ENCODE measurements around the gene M6PR. TPM values are rescaled to one million over a fixed set of nuclear protein-coding genes. Genes with fewer than 3 reads are reported as not detected.

M6PR gene
- total RNA-seq, 1 donor from 2014 or later = 103 TPM

DNA sequence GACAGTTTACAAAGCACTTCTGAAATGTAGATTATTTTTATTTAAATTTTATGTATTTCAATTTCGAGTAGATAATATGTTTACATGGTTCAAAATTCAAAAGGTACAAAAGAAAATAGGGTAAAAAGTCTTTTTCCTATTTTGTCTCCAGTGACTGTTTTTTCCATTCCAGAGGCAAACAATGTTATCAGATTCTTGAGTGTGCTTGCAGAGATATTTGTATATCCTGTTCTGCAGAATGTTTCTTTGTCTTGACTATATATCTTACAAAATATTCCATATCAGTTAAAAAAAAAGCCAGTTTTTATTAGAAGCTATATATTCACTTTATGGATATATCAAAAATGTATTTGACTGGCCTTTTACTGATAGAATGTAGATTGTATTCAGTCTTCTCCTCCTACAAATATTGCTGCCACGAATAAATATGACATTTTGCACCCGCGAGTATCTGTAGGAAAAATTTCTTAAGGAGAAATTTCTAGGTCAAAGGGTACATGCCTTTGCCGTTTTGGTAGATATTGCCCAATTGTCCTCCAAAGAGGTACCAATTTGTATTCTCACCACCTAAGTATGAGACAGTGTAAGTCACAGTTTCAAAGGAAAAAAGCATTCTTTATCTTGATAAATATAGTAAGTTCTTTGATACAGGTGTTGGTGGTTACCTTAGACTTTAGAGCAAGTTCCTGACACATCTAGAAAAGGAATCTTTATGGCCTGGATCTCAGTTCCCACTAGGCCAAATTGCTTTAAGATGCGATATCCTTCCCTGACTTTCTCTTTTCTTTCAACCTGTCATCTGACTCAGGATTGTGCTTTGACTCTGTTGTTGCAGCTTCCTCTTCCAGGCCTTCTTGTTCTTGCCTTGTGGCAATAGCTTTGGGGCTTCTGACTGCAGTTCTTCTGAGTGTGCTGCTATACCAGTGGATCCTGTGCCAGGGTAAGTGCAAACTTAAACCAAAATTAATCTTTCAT is 42.2 kb upstream of the M6PR start:
- Mint-ChIP-seq H3K4me3 (ENCODE audit: unreplicated experiment) (no peak overlapping the region), H3K36me3 (ENCODE audit: low read depth) (no peaks in the 10 kb centered on the region), H3K4me1 (ENCODE audit: low read depth) (no peaks in the 10 kb centered on the region), H3K9me3 (ENCODE audit: low read depth) (no peaks in the 10 kb centered on the region), H3K27me3 (ENCODE audit: low read depth) (no peaks in the 10 kb centered on the region), H3K27ac (ENCODE audit: unreplicated experiment) (no peak overlapping the region)
- TF ChIP-seq CTCF (IDR thresholded peaks at IDR 0.05) = no peak
- no peak for DNase-seq (ENCODE audit: low spot score)

DNA sequence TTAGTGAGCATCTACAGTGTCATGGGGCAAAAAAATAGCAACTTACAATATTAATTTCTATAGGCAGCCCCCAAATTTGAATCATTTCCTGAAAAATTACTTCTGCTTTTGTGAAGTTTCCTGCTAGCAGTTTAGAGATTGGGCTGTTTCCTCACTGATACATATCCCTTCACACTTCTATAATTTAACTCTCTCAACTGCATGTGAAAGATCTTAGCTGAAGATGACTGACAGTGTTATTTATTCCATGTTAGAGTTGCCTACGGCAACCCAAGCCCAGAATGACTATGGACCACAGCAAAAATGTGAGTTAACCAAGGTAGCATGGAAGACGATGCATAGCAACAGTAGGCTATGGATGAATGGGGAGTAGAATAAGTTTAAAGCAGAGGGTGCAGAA is 40.0 kb upstream of the M6PR start, which contains the start of gene KLRG1:
Gene KLRG1 (plus strand): TSS at position 134 of the 400 bp plus-strand sequence. CDS start 90 bp downstream, at position 224.
- Mint-ChIP-seq H3K36me3 (ENCODE audit: low read depth) (no peaks in the 10 kb centered on the region), H3K27ac (ENCODE audit: unreplicated experiment) (no peak within 1 kb of the TSS), H3K4me1 (ENCODE audit: low read depth) (no peaks in the 10 kb centered on the region), H3K27me3 (ENCODE audit: low read depth) (no peaks in the 10 kb centered on the region), H3K4me3 (ENCODE audit: unreplicated experiment) (no peak within 1 kb of the TSS), H3K9me3 (ENCODE audit: low read depth) (no peaks in the 10 kb centered on the region)
- DNase-seq (ENCODE audit: low spot score) = no peak
- TF ChIP-seq CTCF (IDR thresholded peaks at IDR 0.05) = no peak

- TF ChIP-seq CTCF (IDR thresholded peaks at IDR 0.05) = no peak
- Mint-ChIP-seq H3K4me3 (ENCODE audit: unreplicated experiment) (no peak overlapping the region), H3K4me1 (ENCODE audit: low read depth) (no peaks in the 10 kb centered on the region), H3K36me3 (ENCODE audit: low read depth) (no peaks in the 10 kb centered on the region), H3K27ac (ENCODE audit: unreplicated experiment) (no peak overlapping the region), H3K9me3 (ENCODE audit: low read depth) (no peaks in the 10 kb centered on the region), H3K27me3 (ENCODE audit: low read depth) (no peaks in the 10 kb centered on the region)
- DNase-seq (ENCODE audit: low spot score) = no peak
These were observed 38.2 kb upstream of the M6PR start for GRCh38 chr12:8987685-8988084.

GRCh38 chr12:8987163-8987562 is 37.7 kb upstream of the M6PR start:
- Mint-ChIP-seq H3K9me3 (ENCODE audit: low read depth) (no peaks in the 10 kb centered on the region), H3K27ac (ENCODE audit: unreplicated experiment) (no peak overlapping the region), H3K4me3 (ENCODE audit: unreplicated experiment) (no peak overlapping the region), H3K27me3 (ENCODE audit: low read depth) (no peaks in the 10 kb centered on the region), H3K4me1 (ENCODE audit: low read depth) (no peaks in the 10 kb centered on the region), H3K36me3 (ENCODE audit: low read depth) (no peaks in the 10 kb centered on the region)
- no peak for DNase-seq (ENCODE audit: low spot score)
- TF ChIP-seq CTCF (IDR thresholded peaks at IDR 0.05) = no peak

GRCh38 chr12:8985213-8985754 is 35.8 kb upstream of the M6PR start:
- no peaks in the 10 kb centered on the region for H3K36me3 Mint-ChIP-seq (ENCODE audit: low read depth)
- no peak overlapping the region for H3K4me3 Mint-ChIP-seq (ENCODE audit: unreplicated experiment)
- no peaks in the 10 kb centered on the region for H3K4me1 Mint-ChIP-seq (ENCODE audit: low read depth)
- H3K27ac Mint-ChIP-seq (ENCODE audit: unreplicated experiment) = no peak overlapping the region
- H3K9me3 Mint-ChIP-seq (ENCODE audit: low read depth) = peaks cover 3% of the 10 kb centered on the region
- H3K27me3 Mint-ChIP-seq (ENCODE audit: low read depth) = no peaks in the 10 kb centered on the region
- no peak for DNase-seq (ENCODE audit: low spot score)
- no peak for TF ChIP-seq CTCF (IDR thresholded peaks at IDR 0.05)

Data from chondrocyte (in vitro differentiated cells).